ENCODE measurements around the gene TMEM170B.
A peak's percentile ranks its signal among the peaks of the same experiment; 100 is the strongest.

GRCh38 chr6:11585426-11586016 is 48.0 kb downstream of the TMEM170B start:
- TF ChIP-seq CTCF (IDR thresholded peaks at IDR 0.05; ENCODE audit: low read length) (peak; percentile 71), EZH2 (IDR thresholded peaks at IDR 0.05; ENCODE audit: borderline replicate concordance, low read length) (no peak)

All from OCI-LY1 (cell line).